ENCODE measurements around the gene SLC30A9.

Gene SLC30A9

GRCh38 chr4:42088386-42088785, 98.1 kb downstream of the SLC30A9 start:
- DNase-seq (ENCODE audit: low spot score) (no peak), ATAC-seq (ENCODE audit: low read depth) (no peak)
- H3K27me3 ChIP-seq (ENCODE audit: insufficient read depth, poor library complexity, severe bottlenecking) = no peaks in the 10 kb centered on the region
- H3K36me3 ChIP-seq (ENCODE audit: low read depth) = peaks cover 14% of the 10 kb centered on the region
- H3K27ac ChIP-seq (ENCODE audit: poor library complexity, severe bottlenecking) = no peak overlapping the region
- H3K4me3 ChIP-seq (ENCODE audit: severe bottlenecking) = no peak overlapping the region
- peaks cover 1% of the 10 kb centered on the region for H3K4me1 ChIP-seq (ENCODE audit: insufficient read depth, poor library complexity, severe bottlenecking)
- TF ChIP-seq CTCF (IDR thresholded peaks at IDR 0.05; ENCODE audit: poor library complexity, severe bottlenecking) = no peak
- H3K9me3 ChIP-seq (ENCODE audit: severe bottlenecking) = no peaks in the 10 kb centered on the region

GRCh38 chr4:42101446-42101975, 111.2 kb downstream of the SLC30A9 start:
- no peaks in the 10 kb centered on the region for H3K9me3 ChIP-seq (ENCODE audit: severe bottlenecking)
- TF ChIP-seq CTCF (IDR thresholded peaks at IDR 0.05; ENCODE audit: poor library complexity, severe bottlenecking) = no peak
- ATAC-seq (ENCODE audit: low read depth) (peak; percentile 98), DNase-seq (ENCODE audit: low spot score) (no peak)
- no peaks in the 10 kb centered on the region for H3K27me3 ChIP-seq (ENCODE audit: insufficient read depth, poor library complexity, severe bottlenecking)
- H3K36me3 ChIP-seq (ENCODE audit: low read depth) = no peaks in the 10 kb centered on the region
- no peak overlapping the region for H3K4me3 ChIP-seq (ENCODE audit: severe bottlenecking)
- H3K27ac ChIP-seq (ENCODE audit: poor library complexity, severe bottlenecking) = peak overlapping the region; percentile 63
- H3K4me1 ChIP-seq (ENCODE audit: insufficient read depth, poor library complexity, severe bottlenecking) = no peaks in the 10 kb centered on the region

- no peaks in the 10 kb centered on the region for H3K36me3 ChIP-seq (ENCODE audit: low read depth)
- DNase-seq (ENCODE audit: low spot score) = no peak
- H3K27ac ChIP-seq (ENCODE audit: poor library complexity, severe bottlenecking) = no peak overlapping the region
- peaks cover 3% of the 10 kb centered on the region for H3K27me3 ChIP-seq (ENCODE audit: insufficient read depth, poor library complexity, severe bottlenecking)
- no peaks in the 10 kb centered on the region for H3K9me3 ChIP-seq (ENCODE audit: severe bottlenecking)
- H3K4me3 ChIP-seq (ENCODE audit: severe bottlenecking) = no peak overlapping the region
- ATAC-seq (ENCODE audit: low read depth) = peak; percentile 47; the same call in 1 of the 3 replicates
- TF ChIP-seq CTCF (IDR thresholded peaks at IDR 0.05; ENCODE audit: poor library complexity, severe bottlenecking) = no peak
- H3K4me1 ChIP-seq (ENCODE audit: insufficient read depth, poor library complexity, severe bottlenecking) = no peaks in the 10 kb centered on the region
These were observed 114.2 kb downstream of the SLC30A9 start for GRCh38 chr4:42104521-42104920.

GRCh38 chr4:42112846-42113245, 122.5 kb downstream of the SLC30A9 start:
- DNase-seq (ENCODE audit: low spot score) (no peak), ATAC-seq (ENCODE audit: low read depth) (no peak)
- H3K9me3 ChIP-seq (ENCODE audit: severe bottlenecking) = no peaks in the 10 kb centered on the region
- H3K4me1 ChIP-seq (ENCODE audit: insufficient read depth, poor library complexity, severe bottlenecking) = no peaks in the 10 kb centered on the region
- H3K4me3 ChIP-seq (ENCODE audit: severe bottlenecking) = no peak overlapping the region
- no peaks in the 10 kb centered on the region for H3K36me3 ChIP-seq (ENCODE audit: low read depth)
- no peak for TF ChIP-seq CTCF (IDR thresholded peaks at IDR 0.05; ENCODE audit: poor library complexity, severe bottlenecking)
- H3K27me3 ChIP-seq (ENCODE audit: insufficient read depth, poor library complexity, severe bottlenecking) = peaks cover 28% of the 10 kb centered on the region
- H3K27ac ChIP-seq (ENCODE audit: poor library complexity, severe bottlenecking) = no peak overlapping the region

GRCh38 chr4:42119886-42120285, 129.6 kb downstream of the SLC30A9 start:
- Histone ChIP-seq H3K4me3 (ENCODE audit: severe bottlenecking) (no peak overlapping the region), H3K27ac (ENCODE audit: poor library complexity, severe bottlenecking) (no peak overlapping the region), H3K9me3 (ENCODE audit: severe bottlenecking) (no peaks in the 10 kb centered on the region), H3K4me1 (ENCODE audit: insufficient read depth, poor library complexity, severe bottlenecking) (no peaks in the 10 kb centered on the region), H3K27me3 (ENCODE audit: insufficient read depth, poor library complexity, severe bottlenecking) (peaks cover 24% of the 10 kb centered on the region), H3K36me3 (ENCODE audit: low read depth) (no peaks in the 10 kb centered on the region)
- no peak for TF ChIP-seq CTCF (IDR thresholded peaks at IDR 0.05; ENCODE audit: poor library complexity, severe bottlenecking)
- DNase-seq (ENCODE audit: low spot score) (no peak), ATAC-seq (ENCODE audit: low read depth) (no peak)
